ENCODE measurements around the gene ZMYM2.
A peak's percentile ranks its signal among the peaks of the same experiment; 100 is the strongest.

Gene ZMYM2

GRCh38 chr13:20045950-20046548 is 87.5 kb downstream of the ZMYM2 start:
- DNase-seq (ENCODE audit: low spot score): no peak

- no peak for DNase-seq (ENCODE audit: low spot score)
These were observed 91.3 kb downstream of the ZMYM2 start for GRCh38 chr13:20049558-20050473.

GRCh38 chr13:20051366-20051765 is 92.8 kb downstream of the ZMYM2 start:
- DNase-seq (ENCODE audit: low spot score): no peak

- no peak for DNase-seq (ENCODE audit: low spot score)
These were observed 94.5 kb downstream of the ZMYM2 start for GRCh38 chr13:20053016-20053415.

- DNase-seq (ENCODE audit: low spot score): no peak
These were observed 95.4 kb downstream of the ZMYM2 start for GRCh38 chr13:20053891-20054290.

GRCh38 chr13:20054586-20054985 is 96.1 kb downstream of the ZMYM2 start:
- DNase-seq (ENCODE audit: low spot score): no peak

GRCh38 chr13:20057214-20057613 is 98.7 kb downstream of the ZMYM2 start:
- DNase-seq (ENCODE audit: low spot score): no peak

GRCh38 chr13:20057963-20058362 is 99.4 kb downstream of the ZMYM2 start:
- no peak for DNase-seq (ENCODE audit: low spot score)

GRCh38 chr13:20058476-20058875 is 99.9 kb downstream of the ZMYM2 start:
- DNase-seq (ENCODE audit: low spot score): no peak

GRCh38 chr13:20064128-20064527 is 105.6 kb downstream of the ZMYM2 start:
- no peak for DNase-seq (ENCODE audit: low spot score)

- no peak for DNase-seq (ENCODE audit: low spot score)
These were observed 107.0 kb downstream of the ZMYM2 start for GRCh38 chr13:20065516-20065915.

GRCh38 chr13:20069956-20070355 is 111.4 kb downstream of the ZMYM2 start:
- no peak for DNase-seq (ENCODE audit: low spot score)

- no peak for DNase-seq (ENCODE audit: low spot score)
These were observed 115.2 kb downstream of the ZMYM2 start for GRCh38 chr13:20073775-20074174.

- DNase-seq (ENCODE audit: low spot score): no peak
These were observed 116.4 kb downstream of the ZMYM2 start for GRCh38 chr13:20074966-20075365.

GRCh38 chr13:20077086-20077485 is 118.6 kb downstream of the ZMYM2 start:
- DNase-seq (ENCODE audit: low spot score): no peak

- DNase-seq (ENCODE audit: low spot score): no peak
These were observed 122.0 kb downstream of the ZMYM2 start for GRCh38 chr13:20080377-20081164.

GRCh38 chr13:20090349-20090748 is 131.8 kb downstream of the ZMYM2 start:
- DNase-seq (ENCODE audit: low spot score): no peak

- no peak for DNase-seq (ENCODE audit: low spot score)
These were observed 135.4 kb downstream of the ZMYM2 start for GRCh38 chr13:20093951-20094350.

- peak; percentile 73 for DNase-seq (ENCODE audit: low spot score)
These were observed 140.8 kb downstream of the ZMYM2 start for GRCh38 chr13:20099319-20099718.

GRCh38 chr13:20101467-20102316 is 143.2 kb downstream of the ZMYM2 start:
- no peak for DNase-seq (ENCODE audit: low spot score)

GRCh38 chr13:20102525-20103180 is 144.1 kb downstream of the ZMYM2 start:
- no peak for DNase-seq (ENCODE audit: low spot score)
